CD4-positive, alpha-beta memory T cell (primary cell): ENCODE results near the gene DOCK9. TPM values are rescaled to one million over a fixed set of nuclear protein-coding genes. Genes with fewer than 3 reads are reported as not detected.
A peak's percentile ranks its signal among the peaks of the same experiment; 100 is the strongest.

Experiments used
- CTCF ChIA-PET: fragments of 350-600 bp; sonication (Branson Sonifier 250); formaldehyde crosslinking; loops from one replicate; lab custom pipeline; 2021; ENCODE audit warnings: inconsistent platforms; ENCODE audit not compliant: partially characterized antibody; lab: Charles Lee
- POLR2A ChIA-PET: fragments of 350-600 bp; sonication (Branson Sonifier 250); formaldehyde crosslinking; loops from one replicate; lab custom pipeline; 2021; ENCODE audit not compliant: partially characterized antibody; lab: Charles Lee
- DNase-seq, 5 donors: peaks; one replicate each; pipeline versions ENCODE4 v3.0.0 to v3.0.0-alpha.2; 2020 to 2022; ENCODE audit warnings: mixed read lengths in 1 of 5
- H3K27ac ChIP-seq: one replicate; pipeline ENCODE4 v1.7.0; 2013; ENCODE audit warnings: low read depth, low read length
- H3K27me3 ChIP-seq: 2 replicates; pipeline ENCODE4 v1.7.0; 2013; ENCODE audit warnings: mild to moderate bottlenecking, low read length, moderate library complexity; ENCODE audit not compliant: insufficient read depth
- H3K36me3 ChIP-seq: 2 replicates; pipeline ENCODE4 v1.7.0; 2013; ENCODE audit warnings: mild to moderate bottlenecking, low read length, moderate library complexity; ENCODE audit not compliant: insufficient read depth
- H3K4me1 ChIP-seq: 2 replicates; pipeline ENCODE4 v1.7.0; 2013; ENCODE audit warnings: mild to moderate bottlenecking, low read length, moderate library complexity; ENCODE audit not compliant: insufficient read depth
- H3K4me3 ChIP-seq, 2 donors: one replicate each; pipeline ENCODE4 v1.7.0; 2013; ENCODE audit warnings: low read length in 2 of 2, mild to moderate bottlenecking in 1 of 2
- H3K9me3 ChIP-seq, 2 donors: one replicate each; pipeline ENCODE4 v1.7.0; 2013; ENCODE audit warnings: low read length in 2 of 2, control low read depth in 1 of 2; ENCODE audit not compliant: control insufficient read depth in 1 of 2
- H3K27ac Mint-ChIP-seq, 7 donors: one replicate each; pipeline ENCODE4 v1.8.0; 2020 to 2021; ENCODE audit warnings: mixed read lengths in 7 of 7, mild to moderate bottlenecking in 6 of 7, inconsistent platforms in 3 of 7, moderate library complexity in 3 of 7
- H3K27me3 Mint-ChIP-seq, 2 donors: one replicate each; pipeline ENCODE4 v1.8.0; 2020 to 2021; ENCODE audit warnings: mixed read lengths in 2 of 2
- H3K36me3 Mint-ChIP-seq, 2 donors: one replicate each; pipeline ENCODE4 v1.8.0; 2020 to 2021; ENCODE audit warnings: mixed read lengths in 2 of 2, inconsistent platforms in 1 of 2, mild to moderate bottlenecking in 1 of 2
- H3K4me1 Mint-ChIP-seq, 4 donors: one replicate each; pipeline ENCODE4 v1.8.0; 2020 to 2021; ENCODE audit warnings: mixed read lengths in 4 of 4, mild to moderate bottlenecking in 1 of 4
- H3K4me3 Mint-ChIP-seq, 8 donors: one replicate each; pipeline ENCODE4 v1.8.0; 2020 to 2021; ENCODE audit warnings: mixed read lengths in 8 of 8, mild to moderate bottlenecking in 7 of 8, moderate library complexity in 6 of 8, inconsistent platforms in 3 of 8
- H3K9me3 Mint-ChIP-seq, 8 donors: one replicate each; pipeline ENCODE4 v1.8.0; 2020 to 2021; ENCODE audit warnings: mixed read lengths in 8 of 8, mild to moderate bottlenecking in 5 of 8, inconsistent platforms in 3 of 8, moderate library complexity in 1 of 8
- intact Hi-C: fragments of 100-400 bp; cut with micrococcal nuclease; formaldehyde crosslinking; loops from one replicate; pipeline ENCODE4 v1.15.1; 2023
- polyA plus RNA-seq, 2 donors: library from polyadenylated mRNA; unstranded; fragments of 300-500 nt; fragmentation: Illumina TruSeq; gene quantifications; one replicate each; pipeline ENCODE4 v1.2.3, GENCODE V29; 2021
- total RNA-seq, 2 experiments: library from RNA; stranded (reverse); gene quantifications; one replicate each; pipeline ENCODE4 v1.2.3, GENCODE V29; 2021

Gene DOCK9
- total and polyA plus RNA-seq, 4 experiments from 2014 or later, result 6.3 to 197 (median 119) TPM

- H3K36me3 ChIP-seq, result peaks cover 50% of the 10 kb centered on the region
- H3K27ac ChIP-seq, result no peak overlapping the region
- no peak overlapping the region for H3K4me3 ChIP-seq
- Mint-ChIP-seq H3K27me3 (no peaks in the 10 kb centered on the region), H3K4me1 (peaks cover 0 to 6% (median 3%) of the 10 kb centered on the region in 4 donors), H3K27ac (no peak overlapping the region), H3K36me3 (peaks cover 71 to 78% of the 10 kb centered on the region in 2 donors), H3K9me3 (no peaks in the 10 kb centered on the region), H3K4me3 (peak overlapping the region in 2 of 8 donors; percentile 24 to 36)
- ChIA-PET CTCF (no interaction called here), POLR2A (interaction anchor here (1.3 kb wide), 1 partner anchor 18 kb away, joined by 3 read pairs; no protein-coding TSS in a partner anchor)
- DNase-seq, result no peak
- H3K27me3 ChIP-seq, result no peaks in the 10 kb centered on the region
- no peaks in the 10 kb centered on the region for H3K4me1 ChIP-seq
- intact Hi-C loops, result no loop called here
- H3K9me3 ChIP-seq, result no peaks in the 10 kb centered on the region
Observed at GRCh38 chr13:98886587-98887230, 91.2 kb downstream of the DOCK9 start.

GRCh38 chr13:98885600-98885999, 92.3 kb downstream of the DOCK9 start:
- Mint-ChIP-seq H3K27me3 (no peaks in the 10 kb centered on the region), H3K9me3 (no peaks in the 10 kb centered on the region), H3K27ac (no peak overlapping the region), H3K4me1 (peaks cover 0 to 6% (median 3%) of the 10 kb centered on the region in 4 donors), H3K4me3 (no peak overlapping the region), H3K36me3 (peaks cover 74 to 80% of the 10 kb centered on the region in 2 donors)
- Histone ChIP-seq H3K36me3 (peaks cover 61% of the 10 kb centered on the region), H3K27me3 (no peaks in the 10 kb centered on the region), H3K9me3 (no peaks in the 10 kb centered on the region), H3K4me1 (no peaks in the 10 kb centered on the region), H3K4me3 (no peak overlapping the region), H3K27ac (no peak overlapping the region)
- ChIA-PET CTCF (no interaction called here), POLR2A (no interaction called here)
- DNase-seq, result no peak
- intact Hi-C loops, result no loop called here

GRCh38 chr13:98883998-98884397, 93.9 kb downstream of the DOCK9 start:
- no peak for DNase-seq
- ChIA-PET POLR2A (no interaction called here), CTCF (interaction anchor here (1.0 kb wide), 1 partner anchor 14 kb away, joined by 3 read pairs; no protein-coding TSS in a partner anchor)
- Histone ChIP-seq H3K27ac (no peak overlapping the region), H3K36me3 (peaks cover 75% of the 10 kb centered on the region), H3K9me3 (no peaks in the 10 kb centered on the region), H3K27me3 (no peaks in the 10 kb centered on the region), H3K4me1 (no peaks in the 10 kb centered on the region), H3K4me3 (no peak overlapping the region)
- H3K9me3 Mint-ChIP-seq, result no peaks in the 10 kb centered on the region
- H3K4me1 Mint-ChIP-seq, result no peaks in the 10 kb centered on the region
- H3K27ac Mint-ChIP-seq, result no peak overlapping the region
- H3K4me3 Mint-ChIP-seq, result no peak overlapping the region
- H3K36me3 Mint-ChIP-seq, result peaks cover 87 to 89% of the 10 kb centered on the region in 2 donors
- H3K27me3 Mint-ChIP-seq, result no peaks in the 10 kb centered on the region
- intact Hi-C loops, result no loop called here

GRCh38 chr13:98881390-98881789, 96.5 kb downstream of the DOCK9 start:
- intact Hi-C loops, result no loop called here

GRCh38 chr13:98880677-98881076, 97.2 kb downstream of the DOCK9 start:
- H3K36me3 ChIP-seq, result peaks cover 78% of the 10 kb centered on the region

More at GRCh38 chr13:98881390-98881789, 96.5 kb downstream of the DOCK9 start:
- Histone ChIP-seq H3K27me3 (no peaks in the 10 kb centered on the region), H3K4me1 (no peaks in the 10 kb centered on the region), H3K36me3 (peaks cover 79% of the 10 kb centered on the region), H3K27ac (no peak overlapping the region), H3K9me3 (no peaks in the 10 kb centered on the region), H3K4me3 (no peak overlapping the region)
- Mint-ChIP-seq H3K36me3 (peaks cover 88 to 91% of the 10 kb centered on the region in 2 donors), H3K9me3 (no peaks in the 10 kb centered on the region), H3K27me3 (no peaks in the 10 kb centered on the region), H3K4me3 (no peak overlapping the region), H3K27ac (peak overlapping the region in 1 of 7 donors; percentile 10), H3K4me1 (peaks cover 0 to 6% (median 2%) of the 10 kb centered on the region in 4 donors)
- no peak for DNase-seq
- CTCF ChIA-PET, result no interaction called here
- POLR2A ChIA-PET, result no interaction called here

GRCh38 chr13:98879957-98880356, 97.9 kb downstream of the DOCK9 start:
- CTCF ChIA-PET, result interaction anchor here (1.1 kb wide), 1 partner anchor 11 kb away, joined by 6 read pairs; no protein-coding TSS in a partner anchor

More at GRCh38 chr13:98880677-98881076, 97.2 kb downstream of the DOCK9 start:
- H3K4me1 ChIP-seq, result peaks cover 2% of the 10 kb centered on the region
- ChIA-PET POLR2A (no interaction called here), CTCF (interaction anchor here (1.1 kb wide), 1 partner anchor 12 kb away, joined by 6 read pairs; no protein-coding TSS in a partner anchor)
- Mint-ChIP-seq H3K9me3 (no peaks in the 10 kb centered on the region), H3K27ac (peak overlapping the region in 1 of 7 donors; percentile 33), H3K27me3 (no peaks in the 10 kb centered on the region), H3K36me3 (peaks cover 89 to 91% of the 10 kb centered on the region in 2 donors), H3K4me3 (no peak overlapping the region), H3K4me1 (peaks cover 0 to 9% (median 5%) of the 10 kb centered on the region in 4 donors)
- no peaks in the 10 kb centered on the region for H3K9me3 ChIP-seq
- H3K27ac ChIP-seq, result no peak overlapping the region
- intact Hi-C loops, result no loop called here
- no peak for DNase-seq
- H3K4me3 ChIP-seq, result no peak overlapping the region
- no peaks in the 10 kb centered on the region for H3K27me3 ChIP-seq

GRCh38 chr13:98879127-98879520, 98.7 kb downstream of the DOCK9 start:
- no peaks in the 10 kb centered on the region for H3K27me3 ChIP-seq
- H3K4me3 ChIP-seq, result no peak overlapping the region
- Mint-ChIP-seq H3K36me3 (peaks cover 92 to 95% of the 10 kb centered on the region in 2 donors), H3K27me3 (no peaks in the 10 kb centered on the region), H3K9me3 (peaks cover 0 to 4% (median 3%) of the 10 kb centered on the region in 8 donors), H3K27ac (peak overlapping the region in 5 of 7 donors; percentile 47 to 80 (median 61)), H3K4me1 (peaks cover 0 to 19% (median 9%) of the 10 kb centered on the region in 4 donors), H3K4me3 (no peak overlapping the region)
- peaks cover 72% of the 10 kb centered on the region for H3K36me3 ChIP-seq
- H3K4me1 ChIP-seq, result peaks cover 11% of the 10 kb centered on the region
- DNase-seq, result no peak
- CTCF ChIA-PET, result interaction anchor here (1.0 kb wide), 1 partner anchor 149 kb away, joined by 3 read pairs; no protein-coding TSS in a partner anchor
- intact Hi-C loops, result no loop called here
- POLR2A ChIA-PET, result no interaction called here
- no peak overlapping the region for H3K27ac ChIP-seq
- no peaks in the 10 kb centered on the region for H3K9me3 ChIP-seq

More at GRCh38 chr13:98879957-98880356, 97.9 kb downstream of the DOCK9 start:
- Mint-ChIP-seq H3K4me3 (no peak overlapping the region), H3K9me3 (peaks cover 0 to 1% (median 0%) of the 10 kb centered on the region in 8 donors), H3K36me3 (peaks cover 90 to 93% of the 10 kb centered on the region in 2 donors), H3K27ac (peak overlapping the region in 5 of 7 donors; percentile 21 to 67 (median 35)), H3K4me1 (peaks cover 0 to 16% (median 9%) of the 10 kb centered on the region in 4 donors), H3K27me3 (no peaks in the 10 kb centered on the region)
- H3K4me1 ChIP-seq, result peaks cover 10% of the 10 kb centered on the region
- H3K4me3 ChIP-seq, result no peak overlapping the region
- peaks cover 80% of the 10 kb centered on the region for H3K36me3 ChIP-seq
- POLR2A ChIA-PET, result no interaction called here
- DNase-seq, result no peak
- H3K27ac ChIP-seq, result no peak overlapping the region
- intact Hi-C loops, result no loop called here
- no peaks in the 10 kb centered on the region for H3K27me3 ChIP-seq
- H3K9me3 ChIP-seq, result no peaks in the 10 kb centered on the region
